HL-60 (cell line): Measurements from ENCODE around the gene RBM23.

Experiments
- GABPA ChIP-seq: IDR thresholded peaks from 2 replicates; pipeline ENCODE4 v1.6.1; 2012; ENCODE audit warnings: low read depth
- POLR2AphosphoS5 ChIP-seq: IDR thresholded peaks from 2 replicates; pipeline ENCODE4 v1.6.1; 2012; ENCODE audit warnings: low read depth
- TF ChIP-seq, protein P1 (sequence below): IDR thresholded peaks from one replicate; pipeline ENCODE4 v1.5.1; 2011; ENCODE audit warnings: low read length, control low read depth, inconsistent platforms; ENCODE audit not compliant: insufficient read depth
- TF ChIP-seq, protein P2 (sequence below): IDR thresholded peaks from 2 replicates; pipeline ENCODE4 v1.6.1; 2012; ENCODE audit warnings: low read depth; ENCODE audit not compliant: insufficient replicate concordance

DNA sequence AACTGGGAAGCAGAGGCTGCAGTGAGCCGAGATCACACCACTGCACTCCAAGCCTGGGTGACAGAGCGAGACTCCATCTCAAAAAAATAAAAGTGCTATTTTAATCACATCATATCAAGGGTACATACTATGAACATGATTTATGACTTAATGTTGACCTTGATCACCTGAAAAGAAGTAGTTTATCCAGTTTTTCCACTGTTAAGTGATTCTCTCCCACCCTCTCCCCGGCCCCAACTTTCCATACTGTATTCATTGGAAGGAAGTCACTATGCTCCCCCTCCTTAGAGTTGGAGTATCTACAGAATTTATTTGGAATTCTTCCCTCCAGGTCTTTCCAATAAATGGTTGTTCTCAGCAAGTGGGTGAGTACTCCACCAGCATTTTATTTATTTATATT is 13.2 kb upstream of the RBM23 start:
- TF ChIP-seq, protein P1, sequence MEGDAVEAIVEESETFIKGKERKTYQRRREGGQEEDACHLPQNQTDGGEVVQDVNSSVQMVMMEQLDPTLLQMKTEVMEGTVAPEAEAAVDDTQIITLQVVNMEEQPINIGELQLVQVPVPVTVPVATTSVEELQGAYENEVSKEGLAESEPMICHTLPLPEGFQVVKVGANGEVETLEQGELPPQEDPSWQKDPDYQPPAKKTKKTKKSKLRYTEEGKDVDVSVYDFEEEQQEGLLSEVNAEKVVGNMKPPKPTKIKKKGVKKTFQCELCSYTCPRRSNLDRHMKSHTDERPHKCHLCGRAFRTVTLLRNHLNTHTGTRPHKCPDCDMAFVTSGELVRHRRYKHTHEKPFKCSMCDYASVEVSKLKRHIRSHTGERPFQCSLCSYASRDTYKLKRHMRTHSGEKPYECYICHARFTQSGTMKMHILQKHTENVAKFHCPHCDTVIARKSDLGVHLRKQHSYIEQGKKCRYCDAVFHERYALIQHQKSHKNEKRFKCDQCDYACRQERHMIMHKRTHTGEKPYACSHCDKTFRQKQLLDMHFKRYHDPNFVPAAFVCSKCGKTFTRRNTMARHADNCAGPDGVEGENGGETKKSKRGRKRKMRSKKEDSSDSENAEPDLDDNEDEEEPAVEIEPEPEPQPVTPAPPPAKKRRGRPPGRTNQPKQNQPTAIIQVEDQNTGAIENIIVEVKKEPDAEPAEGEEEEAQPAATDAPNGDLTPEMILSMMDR: no peak
- TF ChIP-seq, protein P2, sequence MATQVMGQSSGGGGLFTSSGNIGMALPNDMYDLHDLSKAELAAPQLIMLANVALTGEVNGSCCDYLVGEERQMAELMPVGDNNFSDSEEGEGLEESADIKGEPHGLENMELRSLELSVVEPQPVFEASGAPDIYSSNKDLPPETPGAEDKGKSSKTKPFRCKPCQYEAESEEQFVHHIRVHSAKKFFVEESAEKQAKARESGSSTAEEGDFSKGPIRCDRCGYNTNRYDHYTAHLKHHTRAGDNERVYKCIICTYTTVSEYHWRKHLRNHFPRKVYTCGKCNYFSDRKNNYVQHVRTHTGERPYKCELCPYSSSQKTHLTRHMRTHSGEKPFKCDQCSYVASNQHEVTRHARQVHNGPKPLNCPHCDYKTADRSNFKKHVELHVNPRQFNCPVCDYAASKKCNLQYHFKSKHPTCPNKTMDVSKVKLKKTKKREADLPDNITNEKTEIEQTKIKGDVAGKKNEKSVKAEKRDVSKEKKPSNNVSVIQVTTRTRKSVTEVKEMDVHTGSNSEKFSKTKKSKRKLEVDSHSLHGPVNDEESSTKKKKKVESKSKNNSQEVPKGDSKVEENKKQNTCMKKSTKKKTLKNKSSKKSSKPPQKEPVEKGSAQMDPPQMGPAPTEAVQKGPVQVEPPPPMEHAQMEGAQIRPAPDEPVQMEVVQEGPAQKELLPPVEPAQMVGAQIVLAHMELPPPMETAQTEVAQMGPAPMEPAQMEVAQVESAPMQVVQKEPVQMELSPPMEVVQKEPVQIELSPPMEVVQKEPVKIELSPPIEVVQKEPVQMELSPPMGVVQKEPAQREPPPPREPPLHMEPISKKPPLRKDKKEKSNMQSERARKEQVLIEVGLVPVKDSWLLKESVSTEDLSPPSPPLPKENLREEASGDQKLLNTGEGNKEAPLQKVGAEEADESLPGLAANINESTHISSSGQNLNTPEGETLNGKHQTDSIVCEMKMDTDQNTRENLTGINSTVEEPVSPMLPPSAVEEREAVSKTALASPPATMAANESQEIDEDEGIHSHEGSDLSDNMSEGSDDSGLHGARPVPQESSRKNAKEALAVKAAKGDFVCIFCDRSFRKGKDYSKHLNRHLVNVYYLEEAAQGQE: no peak
- TF ChIP-seq POLR2AphosphoS5 (no peak), GABPA (no peak)
